ENCODE results near the gene SPTLC2.
"Not testable (repeated sequence)": the region's sequence is repeated elsewhere in the genome, so short reads cannot be mapped to it uniquely, and the experiment has no call there.

Gene SPTLC2

GRCh38 chr14:77616454-77617229 is at the start of gene SPTLC2:
Gene SPTLC2, minus strand, starts transcription at chr14:77616637. Its CDS starts 58 bp downstream, at chr14:77616579.
- peak; percentile 98 for DNase-seq

GRCh38 chr14:77663293-77663692 is 46.9 kb upstream of the SPTLC2 start:
- no peak for DNase-seq

- not testable (repeated sequence) for DNase-seq
Observed at GRCh38 chr14:77661562-77661961, 45.1 kb upstream of the SPTLC2 start.

GRCh38 chr14:77660754-77661153 is 44.3 kb upstream of the SPTLC2 start:
- DNase-seq = no peak

- DNase-seq = peak; percentile 89
Observed at GRCh38 chr14:77659831-77660230, 43.4 kb upstream of the SPTLC2 start.

GRCh38 chr14:77657280-77657679 is 40.8 kb upstream of the SPTLC2 start:
- DNase-seq = peak; percentile 75

- DNase-seq = no peak
Observed at GRCh38 chr14:77654001-77654441, 37.6 kb upstream of the SPTLC2 start.

GRCh38 chr14:77649326-77649725 is 32.9 kb upstream of the SPTLC2 start:
- no peak for DNase-seq

GRCh38 chr14:77648520-77649200 is 32.2 kb upstream of the SPTLC2 start:
- DNase-seq = no peak

- no peak for DNase-seq
Observed at GRCh38 chr14:77647853-77648252, 31.4 kb upstream of the SPTLC2 start.

GRCh38 chr14:77646907-77647306 is 30.5 kb upstream of the SPTLC2 start:
- no peak for DNase-seq

GRCh38 chr14:77645520-77646230 is 29.2 kb upstream of the SPTLC2 start:
- DNase-seq = no peak

- no peak for DNase-seq
Observed at GRCh38 chr14:77642407-77642806, 26.0 kb upstream of the SPTLC2 start.

- DNase-seq = peak; percentile 78
Observed at GRCh38 chr14:77641534-77642341, 25.3 kb upstream of the SPTLC2 start.

GRCh38 chr14:77640756-77641533 is 24.5 kb upstream of the SPTLC2 start:
- DNase-seq = peak; percentile 46

GRCh38 chr14:77638771-77639171 is 22.3 kb upstream of the SPTLC2 start:
- DNase-seq = peak; percentile 43

- DNase-seq = not testable (repeated sequence)
Observed at GRCh38 chr14:77635869-77636268, 19.4 kb upstream of the SPTLC2 start.

GRCh38 chr14:77635466-77635865 is 19.0 kb upstream of the SPTLC2 start:
- DNase-seq = not testable (repeated sequence)

- no peak for DNase-seq
Observed at GRCh38 chr14:77630111-77630510, 13.7 kb upstream of the SPTLC2 start.

- no peak for DNase-seq
Observed at GRCh38 chr14:77625360-77625759, 8.9 kb upstream of the SPTLC2 start.

- DNase-seq = peak; percentile 27
Observed at GRCh38 chr14:77623201-77623600, 6.8 kb upstream of the SPTLC2 start.

All from suppressor macrophage treated with lipopolysaccharide for 4 hours (primary cell).